Stimulated activated CD8-positive, alpha-beta memory T cell treated with anti-CD3 and anti-CD28 coated beads, Interleukin-4, amount 100 ng/mL, for 1 hour (primary cell): ENCODE data around the gene TMEM106C.

Experiments used
- DNase-seq, 2 donors: peaks; one replicate each; pipeline ENCODE4 v3.0.0-alpha.2; 2020; ENCODE audit warnings: low read depth in 2 of 2, low spot score in 1 of 2

TMEM106C gene

DNA sequence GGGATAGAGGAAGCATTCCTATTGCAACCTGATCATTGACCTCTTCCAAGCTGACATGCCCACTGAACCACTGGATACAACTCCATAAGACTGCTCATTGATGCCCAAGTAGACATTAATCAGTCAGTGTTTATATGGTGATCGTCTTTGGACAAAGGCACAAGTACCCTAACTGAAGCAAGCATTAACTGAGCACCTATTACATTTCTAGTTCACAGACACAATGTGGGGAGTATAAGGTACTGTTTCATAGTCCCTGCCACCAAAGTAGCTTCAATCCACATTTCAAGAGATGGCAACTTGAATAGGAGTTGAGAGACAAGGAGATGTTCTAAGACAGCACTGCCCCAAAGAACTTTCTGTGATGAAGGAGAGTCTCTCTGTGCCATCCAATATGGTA is 51.7 kb downstream of the TMEM106C start:
- DNase-seq, result no peak

- DNase-seq, result no peak
These were observed 52.6 kb downstream of the TMEM106C start for GRCh38 chr12:48015954-48016353.

- no peak for DNase-seq
These were observed 53.1 kb downstream of the TMEM106C start for GRCh38 chr12:48016373-48017020.

DNA sequence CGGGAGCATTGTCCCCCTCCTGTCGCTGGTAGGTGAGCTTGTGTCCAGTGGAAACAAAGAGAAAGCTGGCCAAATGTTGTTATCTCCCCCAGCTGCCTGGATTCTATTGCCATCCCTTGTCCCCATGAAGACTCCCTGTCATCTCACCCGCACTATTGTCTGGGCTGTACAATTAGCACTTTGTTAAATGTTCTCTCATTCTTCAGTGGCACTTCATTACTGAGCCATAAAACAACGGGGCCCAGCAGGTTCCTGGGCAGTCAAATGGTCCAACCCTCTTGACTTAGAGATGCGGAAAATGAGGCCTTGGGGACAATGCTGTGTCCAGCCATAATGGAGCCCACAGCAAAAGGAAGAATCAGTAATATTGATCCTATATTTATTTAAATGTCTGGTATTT is 54.1 kb downstream of the TMEM106C start:
- DNase-seq, result no peak

DNA sequence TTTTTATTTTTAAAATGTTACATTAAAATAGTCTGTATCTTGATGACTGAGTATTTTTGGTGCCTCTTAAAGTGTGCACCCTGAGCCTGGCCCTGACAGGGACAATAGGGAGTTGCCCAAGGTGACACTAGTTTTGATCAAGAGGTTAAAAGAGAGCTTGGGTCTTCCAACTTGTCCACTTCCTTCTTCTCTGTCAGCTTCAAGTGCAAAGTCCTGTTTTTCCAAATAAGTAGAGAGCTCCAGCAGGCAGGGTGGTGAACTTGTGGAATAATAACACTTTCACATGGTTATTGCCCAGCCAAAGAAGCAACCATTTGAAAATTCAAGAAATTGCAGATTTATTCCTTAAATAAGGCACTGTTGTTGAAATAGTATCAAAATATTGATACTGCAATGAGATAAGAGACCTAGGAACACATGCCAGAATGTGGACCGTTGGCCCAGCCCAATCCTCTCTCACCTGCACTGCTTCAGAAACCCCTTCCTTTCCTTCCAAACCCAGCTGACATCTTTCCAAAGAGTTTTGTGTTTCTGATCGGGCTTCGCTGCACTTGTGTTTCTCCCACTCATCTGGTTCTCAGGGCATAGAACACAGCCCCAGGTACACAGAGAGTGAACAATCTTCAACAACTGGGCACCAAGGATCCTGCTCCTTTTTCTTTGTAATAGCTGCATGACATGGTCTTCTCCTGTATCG is 54.7 kb downstream of the TMEM106C start:
- DNase-seq, result no peak
